Epidermal melanocyte (primary cell): ENCODE measurements around the gene BRF1.
"Not testable (repeated sequence)": the region's sequence is repeated elsewhere in the genome, so short reads cannot be mapped to it uniquely, and the experiment has no call there.

Experiments
- DNase-seq: peaks from one replicate; pipeline ENCODE4 v3.0.0; 2011; ENCODE audit warnings: low spot score; ENCODE audit not compliant: insufficient read length

The BRF1 gene

GRCh38 chr14:105316577-105316941 lies 15.8 kb upstream of the BRF1 start:
- DNase-seq = no peak

GRCh38 chr14:105315941-105316576 lies 15.3 kb upstream of the BRF1 start:
- DNase-seq = no peak

GRCh38 chr14:105315211-105315721 lies 14.5 kb upstream of the BRF1 start:
- no peak for DNase-seq

- peak; percentile 98 for DNase-seq
These were observed 13.7 kb upstream of the BRF1 start, which contains the start of gene PACS2 for GRCh38 chr14:105314287-105315200. TSS of gene PACS2 (plus strand) at chr14:105314748. CDS start at chr14:105314919, 171 bp downstream.

GRCh38 chr14:105313381-105314286 lies 12.8 kb upstream of the BRF1 start:
- no peak for DNase-seq

GRCh38 chr14:105312973-105313372 lies 12.2 kb upstream of the BRF1 start:
- DNase-seq = no peak

- DNase-seq = no peak
These were observed 11.0 kb upstream of the BRF1 start for GRCh38 chr14:105311838-105312237.

- no peak for DNase-seq
These were observed 8.6 kb upstream of the BRF1 start for GRCh38 chr14:105309371-105309770.

- no peak for DNase-seq
These were observed 6.4 kb upstream of the BRF1 start for GRCh38 chr14:105307052-105307727.

- DNase-seq = no peak
These were observed 5.0 kb upstream of the BRF1 start for GRCh38 chr14:105305791-105306190.

GRCh38 chr14:105305345-105305744 lies 4.5 kb upstream of the BRF1 start:
- DNase-seq = no peak

GRCh38 chr14:105304565-105304964 lies 3.8 kb upstream of the BRF1 start:
- no peak for DNase-seq

GRCh38 chr14:105303949-105304348 lies 3.1 kb upstream of the BRF1 start:
- DNase-seq = no peak

- not testable (repeated sequence) for DNase-seq
These were observed 1.1 kb upstream of the BRF1 start for GRCh38 chr14:105301915-105302249.

- peak; percentile 93 for DNase-seq
These were observed 508 bp upstream of the BRF1 start for GRCh38 chr14:105301103-105301914.

GRCh38 chr14:105299654-105300541 lies 903 bp downstream of the BRF1 start:
- no peak for DNase-seq

GRCh38 chr14:105297311-105297710 lies 3.5 kb downstream of the BRF1 start:
- not testable (repeated sequence) for DNase-seq

- DNase-seq = no peak
These were observed 6.6 kb downstream of the BRF1 start for GRCh38 chr14:105294142-105294597.
